IMR-90 (cell line): ENCODE measurements around the gene CIRBP. TPM values are rescaled to one million over a fixed set of nuclear protein-coding genes. Genes with fewer than 3 reads are reported as not detected.

Experiments used
- ATAC-seq: fragments of 200-7000 bp; cut with Tn5 transposase; 2 replicates; pipeline ENCODE4 v1.9.1; 2020; ENCODE audit warnings: low read depth, mild to moderate bottlenecking, moderate library complexity
- BruUV-seq: library from RNA; stranded (reverse); fragments of 400-500 nt; replicated peaks from 2 replicates; lab custom pipeline; 2021; lab: Mats Ljungman, UMichigan
- CTCF ChIA-PET: fragments of 300-600 bp; formaldehyde crosslinking; extraction: SDS; loops from one replicate; lab custom pipeline; 2021; ENCODE audit warnings: antibody characterized with exemption; lab: Yijun Ruan, JAX
- POLR2A ChIA-PET: fragments of 300-600 bp; sonication (Branson Sonifier 250); formaldehyde crosslinking; loops from one replicate; lab custom pipeline; 2022; ENCODE audit warnings: antibody characterized with exemption; ENCODE audit not compliant: unreplicated experiment; lab: Charles Lee
- DNase-seq: peaks from one replicate; pipeline ENCODE4 v3.0.0; 2013
- H2AFZ ChIP-seq: replicated peaks from 2 replicates; pipeline ENCODE3; 2013; ENCODE audit warnings: low read length, mild to moderate bottlenecking; ENCODE audit not compliant: poor library complexity
- H2AK5ac ChIP-seq: 2 replicates; pipeline ENCODE4 v1.6.1; 2013; ENCODE audit warnings: low read depth, low read length, inconsistent platforms
- H2AK9ac ChIP-seq: replicated peaks from 2 replicates; pipeline ENCODE3; 2013; ENCODE audit warnings: mild to moderate bottlenecking, low read depth, low read length, moderate library complexity; ENCODE audit not compliant: poor library complexity
- H2BK120ac ChIP-seq: 2 replicates; pipeline ENCODE4 v1.6.1; 2013; ENCODE audit warnings: low read depth, low read length, inconsistent platforms
- H2BK15ac ChIP-seq: 3 replicates; pipeline ENCODE4 v1.6.1; 2013; ENCODE audit warnings: low read depth, low read length, inconsistent platforms
- H2BK20ac ChIP-seq: 2 replicates; pipeline ENCODE4 v1.6.1; 2013; ENCODE audit warnings: low read depth, mild to moderate bottlenecking, inconsistent platforms, low read length, moderate library complexity
- H2BK5ac ChIP-seq: 2 replicates; pipeline ENCODE4 v1.6.1; 2013; ENCODE audit warnings: mild to moderate bottlenecking, low read depth, low read length, inconsistent platforms; ENCODE audit not compliant: poor library complexity, severe bottlenecking
- H3K14ac ChIP-seq: replicated peaks from 2 replicates; pipeline ENCODE4 v1.6.1; 2013; ENCODE audit warnings: low read depth, low read length, inconsistent platforms
- H3K18ac ChIP-seq: 2 replicates; pipeline ENCODE4 v1.6.1; 2013; ENCODE audit warnings: low read depth, low read length, control low read depth
- H3K23ac ChIP-seq: 2 replicates; pipeline ENCODE4 v1.6.1; 2013; ENCODE audit warnings: low read depth, low read length, inconsistent platforms
- H3K27ac ChIP-seq: 2 replicates; pipeline ENCODE4 v1.5.1; 2013; ENCODE audit warnings: mild to moderate bottlenecking, control low read depth, low read length; ENCODE audit not compliant: insufficient read depth
- H3K27me3 ChIP-seq: 2 replicates; pipeline ENCODE4 v1.6.1; 2013; ENCODE audit warnings: low read length; ENCODE audit not compliant: control insufficient read depth, insufficient read depth
- H3K36me3 ChIP-seq: 2 replicates; pipeline ENCODE4 v1.6.1; 2013; ENCODE audit warnings: low read length, mixed read lengths; ENCODE audit not compliant: control insufficient read depth, insufficient read depth
- H3K4ac ChIP-seq: 2 replicates; pipeline ENCODE4 v1.6.1; 2013; ENCODE audit warnings: low read depth, low read length, inconsistent platforms
- H3K4me1 ChIP-seq: 2 replicates; pipeline ENCODE4 v1.6.1; 2013; ENCODE audit warnings: low read length, mixed read lengths; ENCODE audit not compliant: control insufficient read depth, insufficient read depth
- H3K4me2 ChIP-seq: 2 replicates; pipeline ENCODE4 v1.6.1; 2013; ENCODE audit warnings: low read depth, mild to moderate bottlenecking, control low read depth, low read length, moderate library complexity
- H3K4me3 ChIP-seq: 2 replicates; pipeline ENCODE4 v1.5.1; 2013; ENCODE audit warnings: low read depth, mild to moderate bottlenecking, control low read depth, low read length, moderate library complexity; ENCODE audit not compliant: insufficient read depth
- H3K56ac ChIP-seq: 2 replicates; pipeline ENCODE4 v1.6.1; 2013; ENCODE audit warnings: low read length, inconsistent platforms; ENCODE audit not compliant: insufficient read depth; ENCODE audit errors: extremely low read depth
- H3K79me1 ChIP-seq, 2 experiments: 2 replicates each; pipeline ENCODE4 v1.6.1; 2013; ENCODE audit warnings: low read length in 2 of 2, inconsistent platforms in 1 of 2, low read depth in 1 of 2
- H3K9ac ChIP-seq: 2 replicates; pipeline ENCODE4 v1.6.1; 2013; ENCODE audit warnings: low read depth, low read length, control low read depth
- H3K9me1 ChIP-seq: 2 replicates; pipeline ENCODE4 v1.6.1; 2013; ENCODE audit warnings: low read length, inconsistent platforms; ENCODE audit not compliant: insufficient read depth
- H3K9me3 ChIP-seq: 2 replicates; pipeline ENCODE4 v1.6.1; 2013; ENCODE audit warnings: low read length; ENCODE audit not compliant: control insufficient read depth, insufficient read depth
- H4K20me1 ChIP-seq: 2 replicates; pipeline ENCODE4 v1.6.1; 2013; ENCODE audit warnings: low read length, inconsistent platforms; ENCODE audit not compliant: insufficient read depth
- H4K5ac ChIP-seq: 2 replicates; pipeline ENCODE4 v1.6.1; 2013; ENCODE audit warnings: mild to moderate bottlenecking, low read depth, low read length, control low read depth
- H4K8ac ChIP-seq, 2 experiments: 2 replicates each; pipeline ENCODE4 v1.6.1; 2013; ENCODE audit warnings: low read depth in 2 of 2, low read length in 2 of 2, control low read depth in 1 of 2, inconsistent platforms in 1 of 2
- H4K91ac ChIP-seq: 2 replicates; pipeline ENCODE4 v1.6.1; 2013; ENCODE audit warnings: low read depth, low read length, inconsistent platforms; ENCODE audit not compliant: insufficient read depth
- FOS ChIP-seq: fragments of 150-350 bp; IDR thresholded peaks from 2 replicates; pipeline ENCODE4 v1.6.1; 2016; ENCODE audit warnings: low read depth, low read length
- MAZ ChIP-seq: IDR thresholded peaks from 2 replicates; pipeline ENCODE4 v1.6.1; 2012; ENCODE audit warnings: low read depth, mild to moderate bottlenecking, low read length, improper control_type of control experiment, moderate library complexity, borderline replicate concordance
- NFE2L2 ChIP-seq: fragments of 150-350 bp; IDR thresholded peaks from 2 replicates; pipeline ENCODE4 v1.6.1; 2016; ENCODE audit warnings: low read depth, mild to moderate bottlenecking, low read length
- POLR2A ChIP-seq: IDR thresholded peaks from 2 replicates; pipeline ENCODE4 v1.6.1; 2012; ENCODE audit warnings: mild to moderate bottlenecking, low read depth, low read length
- RAD21 ChIP-seq: IDR thresholded peaks from 2 replicates; pipeline ENCODE4 v1.6.1; 2012; ENCODE audit warnings: low read length, improper control_type of control experiment
- RFX5 ChIP-seq: IDR thresholded peaks from 2 replicates; pipeline ENCODE4 v1.8.0; 2012; ENCODE audit warnings: low read depth, mild to moderate bottlenecking, low read length, moderate library complexity
- WGBS, 2 experiments: methylation state at CpG; one replicate each; pipeline versions ENCODE4 v1.1.5 to v1.1.7; 2013; ENCODE audit warnings: missing lambda C conversion rate in 2 of 2; ENCODE audit not compliant: insufficient read length in 1 of 2; ENCODE audit errors: extremely low coverage in 2 of 2; 5-methylcytosine and 5-hydroxymethylcytosine counted together
- dilution Hi-C: fragments of 300-500 bp; cut with HindIII; formaldehyde crosslinking; loops from one replicate; pipeline ENCODE4 v1.14.3; 2018; ENCODE audit warnings: low sequenced_read_pairs; ENCODE audit not compliant: unreplicated experiment
- in situ Hi-C: fragments of 300-500 bp; cut with MboI; formaldehyde crosslinking; loops from 3 replicates; pipeline ENCODE4 v1.14.3; 2019; ENCODE audit warnings: low sequenced_read_pairs, inconsistent platforms, mixed read lengths
- intact Hi-C: fragments of 100-400 bp; cut with micrococcal nuclease; formaldehyde crosslinking; loops from 2 replicates; pipeline ENCODE4 v1.10.0; 2022
- polyA plus RNA-seq, 3 experiments: library from polyadenylated mRNA; depleted of rRNA; stranded (reverse); fragments of >200 nt; gene quantifications; 2 replicates each; pipeline ENCODE4 v1.2.3, GENCODE V29; 2012; ENCODE audit warnings: low replicate concordance in 1 of 3
- total RNA-seq: library from RNA; depleted of rRNA; stranded (reverse); fragments of >200 nt; gene quantifications from 2 replicates; pipeline ENCODE4 v1.2.3, GENCODE V29; 2012

Gene CIRBP
- total and polyA plus RNA-seq, 2 of the 4 experiments (the other 2 are of a cell fraction): 299 to 542 TPM

DNA sequence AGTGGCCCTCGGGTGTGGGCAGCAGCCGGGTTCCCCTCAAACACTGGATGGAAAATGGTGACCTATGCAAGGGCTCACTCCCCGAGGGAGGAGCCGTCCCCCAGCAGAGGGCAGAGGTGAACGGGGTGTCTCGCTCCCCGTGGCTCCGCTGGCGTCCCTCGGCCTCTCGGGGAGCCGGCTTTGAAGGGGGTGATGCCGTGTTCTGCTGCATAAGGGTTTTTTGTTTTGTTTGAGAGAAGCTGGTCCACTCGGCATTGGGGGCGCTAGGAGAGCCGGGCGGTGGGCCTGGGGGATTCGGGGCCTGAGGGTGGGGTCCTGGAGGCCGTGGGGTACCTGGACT is 20.5 kb downstream of the CIRBP start:
- dilution Hi-C loops: no loop called here
- in situ Hi-C loops: no loop called here
- Histone ChIP-seq H2BK5ac (no peak overlapping the region), H2AK9ac (no peak overlapping the region), H4K8ac (no peak overlapping the region), H3K56ac (no peak overlapping the region), H4K20me1 (0 out of 2 replicates have a peak, but pooled peaks cover 3% of the 10 kb centered on the region), H3K9me1 (no peaks in the 10 kb centered on the region), H3K36me3 (no peaks in the 10 kb centered on the region), H3K18ac (no peak overlapping the region), H4K5ac (no peak overlapping the region), H3K4me3 (no peak overlapping the region), H3K9ac (no peak overlapping the region), H2AK5ac (no peak overlapping the region), H3K14ac (no peak overlapping the region), H4K91ac (no peak overlapping the region), H3K4me1 (no peaks in the 10 kb centered on the region), H2BK15ac (no peak overlapping the region), H3K79me1 (no peaks in the 10 kb centered on the region), H3K4ac (no peak overlapping the region), H3K27me3 (peaks cover 44% of the 10 kb centered on the region), H3K23ac (no peak overlapping the region), H3K27ac (no peak overlapping the region), H2BK120ac (no peak overlapping the region), H2AFZ (no peak overlapping the region), H3K4me2 (no peak overlapping the region), H3K9me3 (no peaks in the 10 kb centered on the region), H2BK20ac (no peak overlapping the region)
- ChIA-PET CTCF (no interaction called here), POLR2A (no interaction called here)
- BruUV-seq: no TSS peak
- TF ChIP-seq RAD21 (no peak), RFX5 (no peak), NFE2L2 (no peak), POLR2A (no peak), MAZ (no peak), FOS (no peak)
- ATAC-seq (no peak), DNase-seq (no peak)
- WGBS, 2 experiments: 76% methylated on average over 12 of the region's 19 CpGs; no CpG with 5 or more reads in 1 of the 2 experiments
- intact Hi-C loops: no loop called here
